GM21786 (cell line): ENCODE results near the gene SH3BP5.
"Not testable (repeated sequence)": the region's sequence is repeated elsewhere in the genome, so short reads cannot be mapped to it uniquely, and the experiment has no call there.

ENCODE experiments used
- ATAC-seq: cut with Tn5 transposase; IDR thresholded peaks from one replicate; pipeline ENCODE4 v1.9.1; 2021; ENCODE audit not compliant: unreplicated experiment

The SH3BP5 gene

GRCh38 chr3:15332405-15333098, at the start of gene SH3BP5:
SH3BP5 (minus strand) TSS chr3:15332586; CDS start chr3:15332408, 178 bp downstream.
- ATAC-seq: peak; percentile 68

GRCh38 chr3:15380980-15381890, 48.8 kb upstream of the SH3BP5 start:
- no peak for ATAC-seq

DNA sequence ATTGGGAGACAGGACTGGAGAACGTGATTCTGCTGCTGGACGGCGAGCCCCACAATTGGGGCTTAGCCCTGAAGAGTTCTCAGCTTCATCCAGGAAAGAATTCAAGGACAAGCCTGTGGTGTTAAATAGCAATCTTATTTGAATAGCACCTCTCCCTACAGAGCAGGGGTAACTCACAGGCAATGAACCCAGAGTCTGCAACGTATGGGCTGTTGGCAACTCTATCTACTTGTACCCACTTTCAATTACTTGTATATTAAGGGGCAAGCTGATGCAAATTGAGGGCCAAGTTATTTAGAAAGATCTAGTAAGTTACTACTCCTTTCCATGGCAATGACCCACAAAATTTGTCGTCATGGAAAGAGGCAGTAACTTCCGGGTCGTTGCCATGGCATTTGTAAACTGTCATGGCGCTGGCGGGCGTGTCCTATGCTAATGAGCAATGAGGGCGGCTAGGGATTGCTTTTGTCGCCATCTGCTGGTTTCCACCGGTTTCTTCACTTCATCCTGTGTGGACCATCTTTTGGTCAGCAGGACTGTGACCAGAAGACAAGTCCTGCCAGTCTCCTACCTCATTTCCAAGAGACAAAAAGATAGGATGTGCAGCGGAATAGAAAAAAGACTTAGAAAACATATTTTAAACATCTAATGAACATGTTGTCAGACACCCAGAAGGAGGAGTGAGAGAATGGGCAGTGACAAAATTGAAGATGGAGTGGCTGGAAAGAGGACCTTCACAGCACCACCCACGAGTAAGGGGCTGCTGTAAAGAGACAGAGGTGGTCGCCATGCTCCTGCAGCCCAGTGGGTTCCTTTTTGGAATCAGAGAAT, 45.8 kb upstream of the SH3BP5 start:
- ATAC-seq: peak; percentile 93

- ATAC-seq: no peak
Measured at GRCh38 chr3:15375461-15376000, 43.1 kb upstream of the SH3BP5 start.

DNA sequence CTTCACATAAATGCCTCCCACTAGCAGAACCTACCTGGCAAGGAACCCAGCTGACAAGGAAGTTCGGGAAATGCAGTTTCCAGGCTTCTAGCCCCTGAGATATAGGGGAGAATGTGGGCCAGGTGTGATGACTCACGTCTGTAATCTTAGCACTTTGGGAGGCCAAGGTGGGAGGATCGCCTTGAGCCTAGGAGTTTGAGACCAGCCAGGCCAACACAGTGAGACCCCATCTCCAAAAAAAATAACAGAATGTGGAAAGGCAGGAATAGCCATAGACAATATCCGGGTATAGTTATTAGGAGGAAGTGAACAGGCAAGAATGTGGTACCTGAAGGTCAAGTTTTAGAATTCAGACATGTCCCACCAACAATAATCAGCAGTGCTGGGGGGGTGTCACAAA, 40.5 kb upstream of the SH3BP5 start:
- no peak for ATAC-seq

DNA sequence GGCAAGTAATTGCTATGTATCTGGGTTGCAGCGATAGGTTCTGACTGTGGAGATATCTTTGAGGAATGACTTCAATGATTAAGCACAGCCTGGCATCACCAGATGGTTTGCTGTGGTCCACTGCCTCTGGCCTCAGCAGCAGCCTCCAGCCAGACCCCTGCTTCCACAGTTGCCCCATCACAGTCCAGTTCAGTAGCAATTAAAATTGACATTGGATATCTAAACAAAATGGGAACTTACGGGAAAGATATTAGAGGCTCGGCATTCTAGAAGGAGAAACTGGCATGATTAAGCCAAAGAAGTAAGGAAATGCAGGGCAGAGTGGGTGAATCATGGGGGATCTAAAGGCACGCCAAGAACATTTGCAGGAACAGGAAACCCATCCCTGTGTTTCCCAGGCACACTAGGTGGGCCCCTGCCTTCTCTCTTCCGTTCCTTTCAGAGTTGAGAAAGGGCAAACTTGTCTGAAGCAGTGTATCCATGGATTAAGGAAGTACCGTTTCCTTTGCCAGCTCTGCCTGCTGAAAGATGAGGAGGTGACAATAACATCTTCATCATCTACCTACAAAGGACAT, 36.3 kb upstream of the SH3BP5 start:
- no peak for ATAC-seq

DNA sequence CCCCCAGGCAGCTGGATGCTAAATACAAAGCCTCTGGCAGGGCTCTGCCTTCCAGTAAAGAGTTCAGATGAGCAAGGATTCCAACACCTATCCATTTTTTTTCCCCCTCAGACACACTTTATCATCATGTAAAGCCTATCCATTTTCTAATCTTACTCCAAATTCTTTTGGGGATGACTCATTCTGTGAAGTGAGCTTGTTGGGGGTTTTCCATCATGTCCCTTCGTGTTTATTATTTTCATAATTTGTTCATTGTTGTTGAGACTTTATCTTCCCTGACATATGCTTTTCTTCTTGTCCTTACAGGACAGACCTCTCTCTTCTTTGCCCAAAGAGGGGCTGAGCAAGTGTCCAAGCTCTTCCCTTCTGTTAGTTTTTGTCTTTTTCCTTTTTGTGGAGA, 34.7 kb upstream of the SH3BP5 start:
- ATAC-seq: no peak

DNA sequence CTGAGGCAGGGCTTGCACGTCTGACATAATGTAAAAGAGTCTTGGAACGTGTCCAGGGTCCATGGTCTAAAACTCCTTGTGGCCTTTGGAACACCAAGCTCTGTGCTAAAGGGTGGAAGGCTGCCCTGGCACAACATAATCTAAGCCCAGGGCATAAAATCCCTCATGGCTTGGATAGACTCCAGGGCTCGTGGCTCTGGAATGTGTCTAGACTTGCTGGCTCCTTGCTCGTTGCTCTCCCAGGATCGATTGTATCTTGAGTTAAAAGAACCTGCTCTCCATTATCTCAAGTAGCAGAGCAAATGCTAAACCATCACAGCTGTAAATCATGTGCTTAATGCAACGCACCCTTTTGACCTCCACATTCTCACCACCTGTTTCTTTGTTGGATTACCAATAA, 31.7 kb upstream of the SH3BP5 start:
- ATAC-seq: not testable (repeated sequence)

DNA sequence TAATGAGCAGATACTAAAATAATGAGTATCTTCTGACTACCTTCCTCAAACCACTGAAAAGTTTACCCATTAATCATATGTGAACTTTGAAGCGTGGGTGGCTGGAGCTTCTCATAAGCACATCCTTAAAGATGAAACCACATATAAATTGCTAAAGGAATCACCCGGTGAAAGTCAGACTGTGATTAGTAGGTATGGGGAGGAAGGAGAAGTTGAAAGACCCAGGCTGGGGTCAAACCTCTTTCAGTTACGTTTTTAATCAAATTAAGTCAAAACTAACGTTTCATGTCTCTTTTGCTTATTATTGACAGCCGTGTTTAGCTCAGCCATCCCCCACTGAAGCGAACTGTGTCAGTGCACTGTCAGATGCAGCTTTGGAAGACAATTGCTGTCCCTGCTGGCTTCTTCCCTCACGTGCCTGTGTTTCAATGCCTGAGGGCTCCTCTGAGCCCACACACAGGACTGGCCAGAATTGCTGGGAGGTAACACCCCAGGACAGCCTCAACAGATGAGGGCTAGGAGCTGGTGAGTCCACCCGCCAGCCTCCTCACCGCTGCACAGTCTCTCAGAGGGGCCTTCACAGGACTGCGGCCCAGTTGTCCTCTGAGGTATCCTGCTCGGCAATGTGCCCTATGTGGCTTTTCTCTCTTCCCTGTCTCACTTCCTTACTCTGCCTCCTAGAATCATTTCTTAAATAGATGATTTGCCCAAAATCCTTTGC, 29.3 kb upstream of the SH3BP5 start:
- peak; percentile 72 for ATAC-seq

DNA sequence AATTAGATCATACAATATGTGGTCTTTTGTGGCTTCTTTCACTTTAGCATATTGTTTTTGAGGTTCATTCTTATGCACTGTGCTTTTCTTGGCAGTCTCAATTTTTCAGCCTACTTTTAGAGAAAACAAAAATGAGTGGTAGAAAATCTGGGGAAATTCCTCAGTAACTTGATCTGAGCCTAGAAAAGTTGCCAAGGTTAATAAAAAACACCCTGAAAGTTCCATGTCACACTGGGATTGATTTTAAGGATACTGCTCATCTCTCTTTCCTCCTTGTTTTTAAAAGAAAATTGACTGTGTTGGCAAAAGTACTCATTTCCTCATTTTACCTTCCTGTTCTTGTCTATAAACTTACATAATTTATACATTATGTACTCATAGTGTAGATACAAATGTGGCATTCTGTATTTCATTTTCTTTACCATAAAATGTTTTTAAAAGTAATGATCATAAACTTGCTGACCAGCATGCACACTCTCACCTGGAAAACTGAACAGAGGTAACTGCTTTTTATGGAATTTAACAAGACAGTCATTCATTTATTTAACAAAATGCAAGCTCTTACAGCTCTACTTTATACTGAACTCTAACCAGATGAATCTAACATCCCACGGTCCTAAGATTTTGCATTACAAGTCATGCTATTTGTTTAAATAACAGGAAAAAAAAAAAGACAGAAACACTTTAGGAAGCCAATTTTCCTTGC, 28.6 kb upstream of the SH3BP5 start:
- ATAC-seq: no peak

GRCh38 chr3:15359677-15360397, 27.5 kb upstream of the SH3BP5 start:
- no peak for ATAC-seq

DNA sequence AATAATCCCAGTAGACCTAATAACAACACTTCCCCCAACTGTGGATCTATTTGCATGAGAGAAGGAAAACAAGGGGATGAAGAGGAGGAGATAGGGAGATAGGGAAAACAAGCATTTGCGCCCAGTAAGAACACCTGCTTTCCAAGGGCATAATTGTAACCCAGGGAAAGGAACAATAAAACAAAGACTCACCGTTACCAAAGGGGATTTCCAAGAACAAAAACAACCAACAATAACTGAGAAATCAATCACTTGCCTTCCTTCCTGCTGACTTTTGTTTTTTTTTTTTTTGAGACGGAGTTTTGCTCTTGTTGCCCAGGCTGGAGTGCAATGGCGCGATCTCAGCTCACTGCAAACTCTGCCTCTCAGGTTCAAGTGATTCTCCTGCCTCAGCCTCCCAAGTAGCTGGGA, 24.3 kb upstream of the SH3BP5 start:
- ATAC-seq: not testable (repeated sequence)

GRCh38 chr3:15356176-15356575, 23.8 kb upstream of the SH3BP5 start:
- ATAC-seq: no peak

DNA sequence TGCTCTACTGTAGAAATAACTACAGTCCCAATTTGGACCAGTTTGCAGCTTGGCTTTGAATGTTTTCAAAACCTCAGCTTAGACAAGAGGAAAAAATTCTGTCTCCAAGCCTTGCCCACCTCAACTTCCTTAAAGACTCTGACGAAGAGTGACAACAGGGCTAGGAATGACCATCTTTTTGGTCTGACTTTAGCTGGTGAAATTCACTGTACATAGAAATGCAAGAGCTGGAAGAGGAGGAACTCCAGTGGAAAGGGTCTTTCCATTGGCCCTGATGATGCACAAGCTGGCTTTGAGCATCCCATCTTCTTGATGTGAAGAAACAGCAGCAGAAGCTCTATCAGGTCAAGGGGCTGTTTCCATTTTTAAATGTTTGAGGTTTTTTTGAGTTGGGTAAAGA, 22.7 kb upstream of the SH3BP5 start:
- ATAC-seq: no peak

GRCh38 chr3:15354485-15354884, 22.1 kb upstream of the SH3BP5 start:
- no peak for ATAC-seq

DNA sequence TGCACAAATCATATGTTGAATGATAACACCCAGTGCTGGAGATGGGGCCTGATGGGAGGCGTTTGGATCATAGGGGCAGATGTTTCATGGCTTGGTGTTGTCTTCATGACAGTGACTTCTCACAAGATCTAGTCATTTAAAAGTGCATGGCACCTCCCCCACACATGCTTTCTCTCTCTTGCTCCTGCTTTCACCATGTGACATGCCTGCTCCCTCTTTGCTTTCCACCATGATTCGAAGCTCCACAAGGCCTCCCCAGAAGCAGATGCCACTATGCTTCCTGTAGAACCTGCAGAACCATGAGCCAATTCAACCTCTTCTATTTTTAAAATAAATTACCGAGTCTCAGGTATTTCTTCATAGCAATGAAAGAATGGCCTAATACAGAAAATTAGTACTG, 17.8 kb upstream of the SH3BP5 start:
- ATAC-seq: no peak

- ATAC-seq: not testable (repeated sequence)
Measured at GRCh38 chr3:15349438-15349837, 17.1 kb upstream of the SH3BP5 start.

DNA sequence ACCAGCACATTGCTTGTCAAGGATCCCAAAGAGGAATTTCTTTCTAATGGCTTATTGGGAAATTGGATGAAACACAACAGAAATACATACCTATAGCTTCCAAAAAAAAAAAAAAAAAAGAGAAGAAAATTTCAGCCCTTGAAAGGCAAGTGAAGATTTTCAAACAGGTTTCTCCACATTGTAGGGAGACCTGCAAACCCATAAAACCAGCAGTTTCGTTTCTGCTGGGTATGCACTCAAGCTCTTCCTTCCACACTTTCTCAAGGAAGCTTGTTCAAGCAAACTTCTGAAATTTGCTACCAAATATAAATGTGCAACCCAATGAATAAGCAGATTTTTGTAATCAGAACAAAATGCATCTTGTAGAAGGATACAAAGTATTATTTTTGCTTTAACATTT, 15.9 kb upstream of the SH3BP5 start:
- ATAC-seq: no peak

DNA sequence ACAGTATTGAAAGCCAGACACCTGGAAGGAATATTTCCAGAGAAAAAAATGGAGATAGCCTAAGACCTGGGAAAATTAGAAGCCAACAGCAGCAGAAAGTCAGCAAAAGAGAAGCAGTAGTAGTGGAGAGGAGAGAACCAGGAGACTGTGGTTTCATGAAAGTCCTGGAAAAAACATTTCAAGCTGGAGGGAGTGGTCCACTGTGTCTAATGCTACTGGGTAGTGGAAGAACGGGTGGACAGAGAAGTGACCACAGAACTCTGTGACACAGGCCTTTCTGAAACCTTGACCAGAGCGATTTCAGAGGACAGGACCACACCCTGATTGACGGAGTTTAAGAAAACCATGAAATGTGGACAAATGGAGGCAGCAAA, 15.3 kb upstream of the SH3BP5 start:
- ATAC-seq: no peak
